ENCODE results near the gene SLC22A2. TPM values are rescaled to one million over a fixed set of nuclear protein-coding genes. Genes with fewer than 3 reads are reported as not detected.
"Not testable (repeated sequence)": the region's sequence is repeated elsewhere in the genome, so short reads cannot be mapped to it uniquely, and the experiment has no call there.

SLC22A2 gene
- polyA plus RNA-seq (ENCODE audit: insufficient read length in 3 of 3) = 10 to 100 TPM; 10.8 to 13.5 (median 13.4) TPM
- long read RNA-seq, donor 1 = 0 reads
- long read RNA-seq, donor 2 = 0 reads
- long read RNA-seq, donor 3, partial matches to known transcripts = 0 of 1 reads
- long read RNA-seq, donor 3, other reads (novel, unspliced or antisense) = 0 of 1 reads
- long read RNA-seq, donor 4, partial matches to known transcripts = 0 of 2 reads
- long read RNA-seq, donor 4, other reads (novel, unspliced or antisense) = 0 of 2 reads
- long read RNA-seq, donor 5, partial matches to known transcripts = 0 of 2 reads
- long read RNA-seq, donor 5, other reads (novel, unspliced or antisense) = 0 of 2 reads
- long read RNA-seq, donor 6, partial matches to known transcripts = 0 of 2 reads
- long read RNA-seq, donor 6, other reads (novel, unspliced or antisense) = 0 of 2 reads
- long read RNA-seq, donor 7, partial matches to known transcripts = 0 of 3 reads
- long read RNA-seq, donor 7, other reads (novel, unspliced or antisense) = 0 of 3 reads
- long read RNA-seq, donor 8 = 0 reads
- long read RNA-seq, donor 9, transcript SLC22A2-202 (11 exons, 2,597 nt) = major isoform, 6 of 6 reads
- long read RNA-seq, donor 9, partial matches to known transcripts = 0 of 6 reads
- long read RNA-seq, donor 9, other reads (novel, unspliced or antisense) = 0 of 6 reads
- long read RNA-seq, donor 10, partial matches to known transcripts = 0 of 2 reads
- long read RNA-seq, donor 10, other reads (novel, unspliced or antisense) = 0 of 2 reads
- long read RNA-seq, donor 11, partial matches to known transcripts = 0 of 2 reads
- long read RNA-seq, donor 11, other reads (novel, unspliced or antisense) = 0 of 2 reads
- long read RNA-seq, donor 12, partial matches to known transcripts = 0 of 3 reads
- long read RNA-seq, donor 12, other reads (novel, unspliced or antisense) = 0 of 3 reads
- long read RNA-seq, donor 13, partial matches to known transcripts = 0 of 1 reads
- long read RNA-seq, donor 13, other reads (novel, unspliced or antisense) = 0 of 1 reads
- long read RNA-seq, donor 14 = 0 reads
- long read RNA-seq, donor 15 = 0 reads
- long read RNA-seq, donor 16, partial matches to known transcripts = 0 of 1 reads
- long read RNA-seq, donor 16, other reads (novel, unspliced or antisense) = 0 of 1 reads

GRCh38 chr6:160258346-160259142 lies at the start of gene SLC22A2:
Gene SLC22A2 (minus strand): TSS chr6:160258821. CDS start chr6:160258757, 64 bp downstream.
- DNase-seq = no peak

- no peak for DNase-seq
These were observed 47.5 kb upstream of the SLC22A2 start for GRCh38 chr6:160305926-160306713.

- no peak for DNase-seq
These were observed 45.2 kb upstream of the SLC22A2 start for GRCh38 chr6:160303806-160304205.

GRCh38 chr6:160302431-160303082 lies 43.9 kb upstream of the SLC22A2 start:
- not testable (repeated sequence) for DNase-seq

- DNase-seq = no peak
These were observed 42.7 kb upstream of the SLC22A2 start for GRCh38 chr6:160301339-160301738.

- peak; percentile 4 for DNase-seq
These were observed 41.6 kb upstream of the SLC22A2 start for GRCh38 chr6:160300076-160300695.

GRCh38 chr6:160299559-160299958 lies 40.9 kb upstream of the SLC22A2 start:
- DNase-seq = no peak

- DNase-seq = no peak
These were observed 39.5 kb upstream of the SLC22A2 start for GRCh38 chr6:160298121-160298520.

- DNase-seq = no peak
These were observed 38.7 kb upstream of the SLC22A2 start for GRCh38 chr6:160297310-160297709.

- DNase-seq = no peak
These were observed 35.2 kb upstream of the SLC22A2 start for GRCh38 chr6:160293844-160294243.

- DNase-seq = no peak
These were observed 27.0 kb upstream of the SLC22A2 start for GRCh38 chr6:160285541-160286105.

GRCh38 chr6:160284575-160284974 lies 26.0 kb upstream of the SLC22A2 start:
- no peak for DNase-seq

- DNase-seq = no peak
These were observed 23.8 kb upstream of the SLC22A2 start for GRCh38 chr6:160282444-160282843.

GRCh38 chr6:160279850-160280249 lies 21.2 kb upstream of the SLC22A2 start:
- DNase-seq = no peak

GRCh38 chr6:160278786-160279310 lies 20.2 kb upstream of the SLC22A2 start:
- DNase-seq = no peak

GRCh38 chr6:160278311-160278710 lies 19.7 kb upstream of the SLC22A2 start:
- DNase-seq = no peak

- DNase-seq = no peak
These were observed 18.9 kb upstream of the SLC22A2 start for GRCh38 chr6:160277546-160277945.

GRCh38 chr6:160277144-160277543 lies 18.5 kb upstream of the SLC22A2 start:
- no peak for DNase-seq

GRCh38 chr6:160276126-160276525 lies 17.5 kb upstream of the SLC22A2 start:
- DNase-seq = no peak
